PC-9 (cell line): Measurements from ENCODE around the gene ZNF628. TPM values are rescaled to one million over a fixed set of nuclear protein-coding genes. Genes with fewer than 3 reads are reported as not detected.

Source experiments
- BruUV-seq: library from RNA; stranded (reverse); fragments of 400-500 nt; replicated peaks from 2 replicates; lab custom pipeline; 2021; lab: Mats Ljungman, UMichigan
- CTCF ChIA-PET: fragments of 300-600 bp; sonication (Branson Sonifier 250); formaldehyde crosslinking; loops from one replicate; lab custom pipeline; 2022; ENCODE audit warnings: antibody characterized with exemption; lab: Charles Lee
- POLR2A ChIA-PET: fragments of 300-600 bp; sonication (Branson Sonifier 250); formaldehyde crosslinking; loops from one replicate; lab custom pipeline; 2022; ENCODE audit warnings: antibody characterized with exemption; ENCODE audit not compliant: unreplicated experiment; lab: Charles Lee
- DNase-seq, 2 experiments: peaks; one replicate each; pipeline versions ENCODE4 v3.0.0 to v3.0.0-alpha.2; 2015 to 2022; ENCODE audit warnings: mixed read lengths in 1 of 2
- H2AFZ ChIP-seq: fragments of 200-600 bp; sonication (generic); 2 replicates; pipeline ENCODE4 v1.8.1; 2017; ENCODE audit warnings: antibody characterized with exemption
- H3F3A ChIP-seq: fragments of 200-600 bp; sonication (generic); 2 replicates; pipeline ENCODE4 v1.8.1; 2017; ENCODE audit warnings: antibody characterized with exemption, mild to moderate bottlenecking, low read depth; ENCODE audit not compliant: insufficient read depth
- H3K27ac ChIP-seq: fragments of 200-600 bp; sonication (generic); 2 replicates; pipeline ENCODE4 v1.6.1; 2016; ENCODE audit warnings: mixed run types
- H3K27me3 ChIP-seq: fragments of 200-600 bp; sonication (generic); 2 replicates; pipeline ENCODE4 v1.6.1; 2016; ENCODE audit warnings: low read depth, mixed run types; ENCODE audit not compliant: insufficient read depth
- H3K36me3 ChIP-seq: fragments of 200-600 bp; sonication (generic); 2 replicates; pipeline ENCODE4 v1.6.1; 2016; ENCODE audit warnings: low read depth, mixed run types
- H3K4me1 ChIP-seq: fragments of 200-600 bp; sonication (generic); replicated peaks from 2 replicates; pipeline ENCODE4 v1.6.1; 2016; ENCODE audit warnings: mixed run types; ENCODE audit not compliant: insufficient read depth
- H3K4me2 ChIP-seq: fragments of 200-600 bp; sonication (generic); 2 replicates; pipeline ENCODE4 v1.6.1; 2017; ENCODE audit warnings: mixed run types
- H3K4me3 ChIP-seq: fragments of 200-600 bp; sonication (generic); 2 replicates; pipeline ENCODE4 v1.6.1; 2016; ENCODE audit warnings: mixed run types
- H3K79me2 ChIP-seq: fragments of 200-600 bp; sonication (generic); 2 replicates; pipeline ENCODE4 v1.6.1; 2017; ENCODE audit warnings: low read depth, mixed run types
- H3K9me2 ChIP-seq: fragments of 200-600 bp; sonication (generic); 2 replicates; pipeline ENCODE4 v1.8.1; 2017; ENCODE audit warnings: mild to moderate bottlenecking; ENCODE audit not compliant: insufficient read depth
- H3K9me3 ChIP-seq: fragments of 200-600 bp; sonication (generic); 2 replicates; pipeline ENCODE4 v1.8.1; 2016; ENCODE audit warnings: low read depth; ENCODE audit not compliant: insufficient read depth
- H4K20me1 ChIP-seq: fragments of 200-600 bp; sonication (generic); 2 replicates; pipeline ENCODE4 v1.8.1; 2017; ENCODE audit not compliant: insufficient read depth
- CTCF ChIP-seq: fragments of 200-600 bp; sonication (generic); conservative IDR thresholded peaks from 2 replicates; pipeline ENCODE4 v1.6.1; 2017; ENCODE audit warnings: mixed run types, antibody characterized with exemption, mild to moderate bottlenecking, moderate library complexity
- EZH2 ChIP-seq: fragments of 200-600 bp; sonication (generic); IDR thresholded peaks from 2 replicates; pipeline ENCODE4 v1.8.0; 2017; ENCODE audit warnings: antibody characterized with exemption, low read depth
- intact Hi-C: fragments of 100-400 bp; cut with micrococcal nuclease; formaldehyde crosslinking; loops from one replicate; pipeline ENCODE4 v1.10.0; 2022; ENCODE audit not compliant: unreplicated experiment
- total RNA-seq: library from RNA; stranded (reverse); gene quantifications from 2 replicates; pipeline ENCODE4 v1.2.3, GENCODE V29; 2021

Gene ZNF628
- total RNA-seq, 1 experiment from 2014 or later: 19.3 TPM

DNA sequence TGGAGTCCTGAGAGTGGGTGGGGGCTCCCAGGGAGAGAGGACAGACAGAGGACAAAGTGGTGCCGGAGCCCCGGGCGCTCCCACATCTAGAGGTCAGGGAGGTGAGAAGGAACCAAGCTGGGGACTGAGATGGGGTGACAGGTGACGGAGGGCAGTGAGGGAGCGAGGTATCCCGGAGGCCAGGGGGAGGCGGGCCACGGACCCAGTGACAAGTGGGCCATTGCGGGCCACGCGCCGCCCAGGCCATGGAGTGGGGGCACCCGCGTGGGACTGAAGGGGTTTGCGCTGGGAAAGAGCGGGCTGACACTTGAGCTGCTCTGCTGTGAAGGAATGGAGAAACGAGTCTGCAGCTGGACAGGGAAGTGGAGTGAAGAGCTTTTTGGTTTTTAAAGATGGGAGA lies 2.6 kb downstream of the ZNF628 start:
- Histone ChIP-seq H3K9me3 (no peaks in the 10 kb centered on the region), H2AFZ (no peak overlapping the region), H3K9me2 (no peaks in the 10 kb centered on the region), H3K4me2 (no peak overlapping the region), H3K27ac (no peak overlapping the region), H3K4me1 (peaks cover 24% of the 10 kb centered on the region), H4K20me1 (peaks cover 27% of the 10 kb centered on the region), H3K36me3 (no peaks in the 10 kb centered on the region), H3K79me2 (peaks cover 29% of the 10 kb centered on the region), H3K27me3 (no peaks in the 10 kb centered on the region), H3F3A (peaks cover 44% of the 10 kb centered on the region), H3K4me3 (no peak overlapping the region)
- CTCF ChIA-PET: interaction anchor here (0.6 kb wide), 1 partner anchor 10 kb away, joined by 6 read pairs; no protein-coding TSS in a partner anchor
- intact Hi-C loops: loop anchor here (5.0 to 10.0 kb wide), 5 partner anchors 68 to 1292 kb away; partner anchors contain the start of genes LENG9, MBOAT7, RDH13 and SBK3
- POLR2A ChIA-PET: no interaction called here
- no peak for TF ChIP-seq CTCF
- TF ChIP-seq EZH2: no peak
- DNase-seq: no peak
- no TSS peak for BruUV-seq

DNA sequence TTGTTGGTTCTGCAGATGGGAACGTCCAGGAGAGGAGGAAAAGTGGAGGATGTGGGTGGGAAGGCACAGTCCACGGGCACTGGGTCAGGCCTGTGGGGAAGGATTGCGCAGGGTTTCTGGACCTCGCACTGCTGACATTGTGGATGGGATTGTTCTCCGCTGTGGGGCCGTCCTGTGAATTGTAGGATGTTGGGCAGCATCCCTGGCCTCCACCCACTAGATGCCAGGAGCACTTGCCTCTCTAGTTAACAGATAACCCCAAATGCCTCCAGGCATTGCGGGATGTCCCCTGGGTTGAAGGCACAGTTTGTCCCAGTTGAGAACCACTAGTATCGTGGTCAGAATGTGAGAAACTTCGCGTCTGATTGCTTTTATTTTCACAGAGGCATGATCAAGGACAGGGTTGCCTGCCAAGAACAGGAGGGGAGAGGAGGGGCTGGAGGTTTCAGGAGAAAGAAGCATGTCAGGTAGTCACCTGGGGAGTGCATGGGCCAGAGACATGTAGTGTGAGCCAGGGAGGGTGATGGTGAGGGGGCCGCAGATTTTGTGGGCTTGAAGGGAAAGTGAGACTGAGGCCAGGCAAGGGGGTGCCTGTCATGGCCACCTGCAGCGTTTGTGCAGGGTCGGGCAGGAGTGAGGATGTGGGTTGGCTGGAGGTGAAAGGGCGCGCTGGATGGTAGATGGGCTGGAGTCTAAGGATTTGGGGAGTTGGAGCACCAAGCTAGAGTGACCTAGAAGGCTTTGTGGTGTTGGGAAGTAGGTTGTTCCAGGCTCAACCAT lies 3.2 kb downstream of the ZNF628 start:
- no peak overlapping the region for H3K4me3 ChIP-seq
- H3K27me3 ChIP-seq: no peaks in the 10 kb centered on the region
- ChIA-PET CTCF (interaction anchor here (0.6 kb wide), 1 partner anchor 11 kb away, joined by 6 read pairs; no protein-coding TSS in a partner anchor), POLR2A (no interaction called here)
- H3K36me3 ChIP-seq: no peaks in the 10 kb centered on the region
- H3K4me1 ChIP-seq: peaks cover 28% of the 10 kb centered on the region
- H4K20me1 ChIP-seq: peaks cover 27% of the 10 kb centered on the region
- H2AFZ ChIP-seq: no peak overlapping the region
- TF ChIP-seq EZH2 (no peak), CTCF (no peak)
- intact Hi-C loops: loop anchor here (5.0 to 10.0 kb wide), 5 partner anchors 68 to 1292 kb away; partner anchors contain the start of genes LENG9, MBOAT7, RDH13 and SBK3
- BruUV-seq: no TSS peak
- H3K27ac ChIP-seq: no peak overlapping the region
- DNase-seq: no peak
- peaks cover 39% of the 10 kb centered on the region for H3F3A ChIP-seq
- H3K79me2 ChIP-seq: peaks cover 29% of the 10 kb centered on the region
- H3K4me2 ChIP-seq: no peak overlapping the region
- no peaks in the 10 kb centered on the region for H3K9me2 ChIP-seq
- H3K9me3 ChIP-seq: no peaks in the 10 kb centered on the region

DNA sequence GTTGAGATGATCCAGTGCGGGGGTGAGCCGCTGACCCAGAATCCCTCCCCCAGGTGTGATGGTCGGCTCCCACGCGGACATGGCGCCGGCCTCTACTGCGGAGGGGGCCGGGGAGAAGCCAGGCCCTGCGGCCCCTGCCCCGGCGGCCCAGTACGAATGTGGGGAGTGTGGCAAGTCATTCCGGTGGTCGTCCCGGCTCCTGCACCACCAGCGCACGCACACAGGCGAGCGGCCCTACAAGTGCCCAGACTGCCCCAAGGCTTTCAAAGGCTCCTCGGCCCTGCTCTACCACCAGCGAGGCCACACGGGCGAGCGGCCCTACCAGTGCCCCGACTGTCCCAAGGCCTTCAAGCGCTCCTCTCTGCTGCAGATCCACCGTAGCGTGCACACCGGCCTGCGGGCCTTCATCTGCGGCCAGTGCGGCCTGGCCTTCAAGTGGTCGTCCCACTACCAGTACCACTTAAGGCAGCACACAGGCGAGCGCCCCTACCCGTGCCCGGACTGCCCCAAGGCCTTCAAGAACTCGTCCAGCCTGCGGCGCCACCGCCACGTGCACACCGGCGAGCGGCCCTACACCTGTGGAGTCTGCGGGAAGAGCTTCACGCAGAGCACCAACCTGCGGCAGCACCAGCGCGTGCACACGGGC lies 4.9 kb downstream of the ZNF628 start:
- DNase-seq: no peak
- Histone ChIP-seq H2AFZ (no peak overlapping the region), H3K27ac (no peak overlapping the region), H3K4me2 (no peak overlapping the region), H3F3A (peaks cover 24% of the 10 kb centered on the region; the same call in 1 of the 2 replicates), H3K79me2 (peaks cover 29% of the 10 kb centered on the region), H3K9me2 (no peaks in the 10 kb centered on the region), H3K36me3 (no peaks in the 10 kb centered on the region), H3K4me1 (peaks cover 16% of the 10 kb centered on the region), H4K20me1 (peaks cover 27% of the 10 kb centered on the region), H3K9me3 (no peaks in the 10 kb centered on the region), H3K27me3 (no peaks in the 10 kb centered on the region), H3K4me3 (no peak overlapping the region)
- TF ChIP-seq EZH2 (no peak), CTCF (no peak)
- no TSS peak for BruUV-seq
- POLR2A ChIA-PET: no interaction called here
- intact Hi-C loops: no loop called here
- CTCF ChIA-PET: no interaction called here
